ENCODE measurements around the gene TROAP.

The TROAP gene

DNA sequence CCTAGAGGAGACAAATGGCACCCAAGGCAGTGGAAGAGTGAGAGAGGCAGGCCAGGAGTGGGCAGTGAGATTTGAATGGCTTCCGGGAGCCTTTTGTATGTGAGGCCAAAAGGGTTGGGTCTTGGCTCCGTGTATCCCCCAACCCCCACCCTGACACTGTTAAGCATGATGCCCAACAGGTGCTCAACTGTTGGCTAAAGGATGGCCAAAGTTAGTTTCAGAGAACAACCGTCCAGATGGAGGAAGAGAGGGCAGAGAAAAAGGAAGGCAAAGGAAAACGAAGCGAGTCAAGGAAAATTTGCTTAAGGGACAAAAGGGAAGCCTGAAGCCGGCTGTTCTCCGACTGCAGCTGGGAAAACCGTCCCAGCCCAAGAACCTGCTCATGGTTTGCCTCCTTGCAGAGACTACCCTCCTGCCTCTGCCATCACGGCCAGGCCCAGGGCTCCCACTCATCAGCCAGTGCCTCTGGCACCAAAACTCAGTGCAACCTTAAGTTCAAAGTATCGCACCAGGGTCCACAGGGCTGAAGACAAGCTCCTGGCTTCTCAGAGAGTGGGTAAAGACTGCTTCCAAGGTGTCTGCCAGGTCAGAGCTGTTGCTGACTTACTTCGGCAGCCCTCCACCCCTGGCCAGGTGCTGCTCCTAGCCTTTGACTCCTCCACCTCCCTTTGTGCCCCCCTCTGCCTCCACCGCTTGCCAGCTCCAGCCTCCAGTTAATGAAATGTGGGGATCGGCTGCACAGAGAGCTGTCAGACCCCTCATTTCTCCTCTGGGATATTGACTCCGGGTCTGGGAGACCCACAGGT is 18.1 kb downstream of the TROAP start:
- in situ Hi-C loops (cut with HindIII; ENCODE audit: low sequenced_read_pairs): loop anchor here (10.0 kb wide), 1 partner anchor 276 kb away; the partner anchor contains the start of genes KMT2D and RHEBL1

DNA sequence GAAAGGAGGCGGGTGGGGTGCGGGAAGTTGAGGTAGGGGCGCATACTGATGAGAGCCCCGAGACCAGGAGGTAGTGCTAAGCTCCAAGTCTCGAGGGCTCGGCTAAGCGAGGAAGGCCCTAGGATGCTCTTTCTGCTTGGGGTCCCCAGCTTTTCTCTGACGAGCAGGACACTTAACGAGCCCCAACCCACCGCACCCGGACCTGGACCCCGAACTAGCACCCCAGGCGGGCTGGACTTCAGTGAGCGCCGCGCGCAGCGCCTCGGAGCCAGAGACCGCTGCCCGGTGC is 18.7 kb downstream of the TROAP start:
- in situ Hi-C loops (cut with HindIII; ENCODE audit: low sequenced_read_pairs): loop anchor here (10.0 kb wide), 1 partner anchor 277 kb away; the partner anchor contains the start of genes KMT2D and RHEBL1

DNA sequence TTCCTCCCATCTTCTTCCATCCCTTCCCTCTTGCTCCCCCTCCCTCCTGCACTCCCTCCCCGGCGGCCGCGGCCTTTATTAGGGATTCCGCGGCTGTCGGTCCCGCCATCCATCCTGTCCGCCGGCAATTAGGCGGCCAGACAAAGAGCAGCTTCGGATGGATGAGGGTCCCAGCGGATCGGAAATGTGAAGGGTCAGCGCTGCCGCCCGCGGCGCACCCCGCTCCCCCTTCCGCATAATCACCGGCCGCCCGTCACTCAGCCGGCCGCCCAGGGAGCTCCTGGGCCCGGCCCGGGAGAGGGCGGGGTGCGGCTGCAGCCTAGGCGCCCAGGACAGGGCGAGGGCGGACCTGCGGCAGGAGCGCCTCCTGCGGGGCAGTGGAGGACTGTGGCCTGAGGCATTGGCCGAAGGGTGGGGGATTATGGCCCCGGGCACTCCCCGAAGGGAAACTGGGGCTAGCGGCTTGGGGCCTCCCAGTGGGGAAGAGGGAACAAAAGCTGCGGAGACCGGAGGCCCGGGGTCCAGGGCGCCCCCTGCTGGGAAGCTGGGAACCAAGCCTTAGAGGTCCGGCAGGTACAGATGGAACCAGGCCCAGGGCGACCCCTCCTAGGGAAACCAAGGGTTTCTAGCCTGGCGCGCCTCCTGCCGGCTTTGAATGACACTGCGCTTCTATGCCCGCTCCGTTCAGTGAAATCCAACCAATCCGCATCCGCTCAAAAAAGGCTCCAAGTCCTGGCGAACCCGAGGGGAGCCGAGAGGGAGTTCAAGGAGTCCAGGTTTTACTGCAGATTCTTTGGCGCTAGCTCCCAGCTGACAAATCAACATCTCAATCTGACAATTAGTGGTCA is 19.2 kb downstream of the TROAP start:
- in situ Hi-C loops (cut with HindIII; ENCODE audit: low sequenced_read_pairs): loop anchor here (10.0 kb wide), 1 partner anchor 277 kb away; the partner anchor contains the start of genes KMT2D and RHEBL1

DNA sequence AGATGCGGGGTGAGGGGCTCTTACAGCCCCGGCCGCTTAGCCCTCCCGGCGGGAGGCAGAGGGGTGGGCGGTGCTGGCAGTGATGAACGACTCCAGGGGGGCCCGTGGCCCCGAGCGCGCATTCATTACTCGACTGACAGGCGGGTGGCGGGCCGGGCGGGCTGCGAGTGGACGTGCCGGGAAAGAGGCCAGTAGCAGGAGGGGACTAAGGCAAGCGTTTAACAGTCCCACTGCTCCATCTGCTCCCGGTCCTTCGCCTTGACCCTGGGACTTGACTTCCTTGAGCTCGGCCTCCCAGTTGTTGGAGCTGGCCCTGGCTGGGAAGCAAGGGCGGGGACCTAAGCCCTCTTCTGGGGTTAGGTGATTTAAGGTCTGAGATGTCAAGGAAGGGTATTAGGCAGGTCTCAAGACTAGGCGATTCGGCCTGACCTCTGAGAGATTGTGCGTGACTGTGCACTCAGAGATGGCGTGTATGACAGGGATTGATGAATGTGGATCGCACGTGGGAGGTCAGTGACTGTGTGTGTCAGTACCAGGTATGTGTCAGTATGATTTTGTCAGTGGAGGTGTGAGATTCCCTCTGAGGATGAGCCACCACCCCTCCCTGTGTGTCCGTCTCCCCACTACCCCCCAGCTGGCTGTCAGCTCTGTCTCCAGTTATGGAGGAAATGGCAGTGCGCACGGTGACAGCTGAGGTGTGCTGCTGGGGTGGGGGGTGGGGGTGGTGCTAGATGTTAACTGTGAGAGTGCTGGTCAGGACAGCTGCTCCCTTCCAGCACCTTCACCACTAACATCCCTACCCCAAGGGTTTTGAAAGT is 20.1 kb downstream of the TROAP start:
- in situ Hi-C loops (cut with HindIII; ENCODE audit: low sequenced_read_pairs): loop anchor here (10.0 kb wide), 1 partner anchor 278 kb away; the partner anchor contains the start of genes KMT2D and RHEBL1

DNA sequence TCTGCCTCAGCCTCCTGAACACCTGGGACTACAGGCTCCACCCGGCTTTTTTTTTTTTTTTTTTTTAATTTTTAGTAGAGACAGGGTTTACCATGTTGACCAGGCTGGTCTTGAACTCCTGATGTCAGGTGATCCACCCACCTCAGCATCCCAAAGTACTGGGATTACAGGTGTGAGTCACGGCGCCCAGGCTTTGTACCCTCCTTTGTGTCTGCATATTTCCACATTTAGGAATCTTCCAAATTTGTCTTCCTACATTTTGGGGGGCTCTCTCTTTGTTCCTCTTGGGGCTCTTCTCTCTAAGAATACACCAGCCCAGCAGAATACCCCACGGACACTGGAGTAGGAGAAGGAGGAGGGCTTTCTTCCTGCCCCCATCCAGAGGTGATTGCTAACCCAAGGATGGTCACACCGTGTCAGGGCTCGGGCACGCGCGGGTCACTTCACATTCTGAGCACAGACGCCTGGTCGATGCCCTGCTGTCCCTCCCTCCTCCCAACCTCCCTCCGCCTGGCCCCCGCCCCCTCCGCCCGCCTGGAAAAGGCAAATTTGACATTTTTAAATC is 21.5 kb downstream of the TROAP start:
- in situ Hi-C loops (cut with HindIII; ENCODE audit: low sequenced_read_pairs): loop anchor here (10.0 kb wide), 1 partner anchor 280 kb away; the partner anchor contains the start of genes KMT2D and RHEBL1

DNA sequence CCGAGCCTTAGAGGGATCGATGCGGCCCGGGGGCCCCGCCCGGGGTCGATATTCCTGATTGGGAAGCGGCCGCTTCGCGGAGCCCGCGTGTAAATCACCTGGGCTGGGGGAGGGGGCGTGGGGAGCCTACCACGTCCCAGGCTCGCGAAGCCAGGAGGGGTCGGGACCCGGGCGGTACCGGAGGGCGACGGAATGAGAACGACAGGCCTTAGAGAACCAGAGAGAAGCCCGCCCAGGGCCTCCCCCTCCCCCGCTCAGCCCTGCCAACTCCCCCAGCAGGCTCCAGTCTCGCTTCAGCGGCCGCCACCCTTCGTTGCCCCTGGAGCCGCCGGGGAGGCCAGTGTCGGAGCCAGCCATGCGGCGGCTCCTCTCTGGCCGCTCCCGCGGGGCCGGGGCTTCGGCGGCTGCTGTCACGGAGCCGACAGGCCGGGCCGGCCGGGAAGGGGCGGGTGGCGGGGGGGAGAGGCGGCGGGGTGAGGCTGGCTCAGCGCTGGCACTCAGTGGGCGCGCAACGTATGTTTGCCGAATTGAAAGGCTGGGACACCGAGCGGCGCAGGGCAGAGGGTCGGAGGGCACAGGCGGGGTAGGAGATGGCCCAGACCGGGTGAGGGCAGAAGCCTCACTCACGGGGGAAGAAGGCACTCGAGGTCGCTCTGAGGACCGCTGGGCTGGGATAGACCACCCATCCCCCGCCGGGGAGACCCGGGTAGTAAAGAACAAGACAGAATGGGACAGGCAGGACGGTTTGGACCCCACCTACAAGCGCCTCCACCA is 22.2 kb downstream of the TROAP start:
- in situ Hi-C loops (cut with HindIII; ENCODE audit: low sequenced_read_pairs): loop anchor here (10.0 kb wide), 1 partner anchor 280 kb away; the partner anchor contains the start of genes KMT2D and RHEBL1

DNA sequence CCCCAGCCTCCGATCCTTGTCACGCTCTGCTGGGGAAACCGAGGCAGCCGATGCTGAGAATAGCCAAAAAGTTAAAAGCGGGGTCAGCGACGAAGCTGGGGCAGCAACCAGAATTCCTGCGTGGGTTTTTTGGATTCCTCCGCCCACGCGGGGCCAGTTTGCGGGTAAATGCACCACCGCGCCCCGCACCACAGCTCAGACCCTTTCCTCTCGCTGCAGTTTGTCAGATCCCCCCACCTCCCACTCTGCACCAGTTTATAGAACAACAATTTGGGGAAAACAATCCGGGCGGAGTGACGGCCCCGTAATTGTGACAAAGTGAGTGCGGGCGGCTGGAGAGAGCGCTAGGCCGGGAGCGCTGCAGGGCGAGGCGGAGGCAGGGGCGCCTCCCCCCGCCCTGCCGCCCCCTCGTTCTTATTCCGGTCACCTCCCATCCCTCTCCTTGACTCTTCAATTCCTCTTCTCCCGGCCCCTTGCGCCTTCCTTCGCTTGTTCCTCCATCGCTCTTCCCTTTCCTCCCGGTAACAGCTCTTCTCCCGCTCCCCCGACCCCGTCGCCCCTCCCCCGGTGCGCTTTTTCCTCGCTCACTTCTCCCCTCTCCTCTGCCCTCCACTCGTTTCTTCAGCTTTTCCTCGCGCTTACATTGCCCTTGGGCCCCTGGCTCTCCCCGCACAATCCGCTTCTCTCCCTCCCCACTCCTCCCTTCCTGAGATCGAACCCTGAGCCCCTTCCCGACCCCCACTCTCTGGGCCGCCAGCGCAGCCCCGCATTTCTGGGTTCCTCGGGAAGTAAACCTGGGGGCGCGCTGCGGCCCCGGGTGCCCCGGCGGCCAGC is 23.0 kb downstream of the TROAP start:
- in situ Hi-C loops (cut with HindIII; ENCODE audit: low sequenced_read_pairs): loop anchor here (10.0 kb wide), 1 partner anchor 281 kb away; the partner anchor contains the start of genes KMT2D and RHEBL1

DNA sequence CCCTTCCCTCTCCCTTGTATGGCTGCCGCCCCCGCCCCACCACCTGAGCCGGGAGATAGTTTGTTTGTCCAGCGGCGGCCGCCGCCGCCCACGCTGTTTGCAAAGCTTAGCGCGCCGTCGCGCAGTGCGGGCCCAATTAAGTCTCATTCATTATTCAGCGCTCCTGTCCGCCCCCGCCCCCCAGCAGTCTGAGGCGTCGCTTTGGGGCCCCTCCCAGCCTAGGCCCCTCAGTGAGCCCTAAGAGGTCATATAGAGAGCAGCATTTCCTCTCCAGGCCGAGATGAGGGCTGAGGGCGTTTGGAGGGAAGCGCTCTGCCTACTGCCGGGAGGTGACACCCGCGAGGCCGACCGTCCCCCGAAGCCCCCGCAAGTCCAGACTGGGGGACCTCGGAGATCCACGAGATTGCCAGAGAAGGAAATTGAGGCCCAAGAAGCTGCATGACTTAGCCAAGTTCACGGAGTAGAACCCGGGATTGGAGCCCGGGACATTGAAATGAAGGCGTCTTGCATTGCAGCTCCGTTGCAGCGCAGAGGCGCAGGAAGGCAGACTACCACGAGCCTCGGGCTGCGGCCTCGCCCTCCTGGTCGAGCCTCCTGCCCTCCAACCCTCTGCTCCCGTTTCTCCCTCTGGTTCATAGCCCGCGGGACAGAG is 23.7 kb downstream of the TROAP start, which contains the start of gene DNAJC22:
Gene DNAJC22, plus strand, starts transcription at position 230 of the 652 bp plus-strand sequence. CDS start 1,985 bp downstream, outside the sequence.
- in situ Hi-C loops (cut with HindIII; ENCODE audit: low sequenced_read_pairs): loop anchor here (10.0 kb wide), 1 partner anchor 282 kb away; the partner anchor contains the start of genes KMT2D and RHEBL1

DNA sequence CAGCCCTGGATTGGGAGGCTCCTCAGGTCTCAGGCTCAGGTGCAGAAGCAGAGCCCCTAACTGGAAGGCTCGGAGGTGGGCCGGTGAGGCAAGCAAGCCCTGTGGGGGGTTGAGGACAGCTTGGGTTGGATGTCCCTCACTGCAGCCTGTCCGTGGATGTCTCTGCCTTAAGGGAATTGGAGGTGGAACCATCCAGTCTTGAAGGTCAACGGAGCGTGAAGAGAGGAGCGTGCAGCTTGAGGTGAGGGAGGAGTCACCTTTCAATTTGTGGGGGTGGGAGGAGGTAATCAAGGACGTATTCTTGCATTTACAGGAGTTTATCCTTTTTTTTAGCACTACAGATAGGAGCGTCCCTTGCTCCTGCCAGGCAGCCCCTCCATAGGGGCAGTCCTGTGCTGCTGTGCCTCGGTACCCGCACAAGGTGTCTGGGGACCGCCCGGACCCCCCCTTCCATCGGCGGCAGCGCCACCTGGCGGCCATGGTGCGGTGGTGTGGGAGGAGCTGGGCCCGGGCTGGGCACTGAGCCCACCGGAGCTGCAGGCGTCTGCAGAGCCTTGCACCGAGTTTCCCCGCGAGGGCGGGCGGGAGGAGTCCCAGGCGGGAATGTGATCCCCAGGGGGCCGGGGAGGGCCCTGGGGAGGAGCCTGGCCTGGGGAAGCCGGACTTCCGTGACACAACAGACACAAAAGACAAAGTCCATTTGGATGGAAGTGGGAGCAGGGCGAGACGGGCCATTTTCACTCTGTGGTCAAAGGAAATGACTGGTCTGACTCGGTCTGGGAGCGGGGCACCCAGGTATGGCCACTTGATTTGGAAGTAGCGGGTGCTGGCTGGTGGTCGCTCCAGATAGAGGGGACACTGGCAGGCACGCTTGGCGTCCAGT is 24.5 kb downstream of the TROAP start:
- in situ Hi-C loops (cut with HindIII; ENCODE audit: low sequenced_read_pairs): loop anchor here (10.0 kb wide), 1 partner anchor 283 kb away; the partner anchor contains the start of genes KMT2D and RHEBL1

DNA sequence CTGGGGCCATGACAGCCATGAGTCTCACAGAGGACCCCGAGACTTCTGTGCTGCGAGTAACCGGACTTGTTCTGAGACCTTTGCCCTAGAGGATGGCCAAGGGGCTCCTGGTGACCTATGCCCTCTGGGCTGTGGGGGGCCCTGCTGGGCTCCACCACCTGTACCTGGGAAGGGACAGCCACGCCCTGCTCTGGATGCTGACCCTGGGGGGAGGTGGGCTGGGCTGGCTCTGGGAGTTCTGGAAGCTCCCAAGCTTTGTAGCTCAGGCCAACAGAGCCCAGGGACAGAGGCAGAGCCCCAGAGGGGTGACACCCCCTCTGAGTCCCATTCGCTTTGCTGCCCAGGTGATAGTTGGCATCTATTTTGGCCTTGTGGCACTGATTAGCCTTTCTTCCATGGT is 25.7 kb downstream of the TROAP start:
- in situ Hi-C loops (cut with HindIII; ENCODE audit: low sequenced_read_pairs): loop anchor here (10.0 kb wide), 1 partner anchor 284 kb away; the partner anchor contains the start of genes KMT2D and RHEBL1

DNA sequence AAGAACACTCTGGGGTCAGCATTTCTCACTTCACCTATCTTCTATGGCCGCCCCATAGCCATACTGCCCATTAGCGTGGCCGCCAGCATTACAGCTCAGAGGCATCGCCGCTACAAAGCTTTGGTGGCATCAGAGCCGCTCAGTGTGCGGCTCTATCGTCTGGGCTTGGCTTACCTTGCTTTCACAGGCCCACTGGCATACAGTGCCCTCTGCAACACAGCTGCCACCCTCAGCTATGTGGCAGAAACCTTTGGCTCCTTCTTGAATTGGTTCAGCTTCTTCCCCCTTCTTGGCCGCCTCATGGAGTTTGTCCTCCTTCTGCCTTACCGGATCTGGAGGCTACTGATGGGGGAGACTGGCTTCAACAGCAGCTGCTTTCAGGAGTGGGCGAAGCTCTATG is 26.2 kb downstream of the TROAP start:
- in situ Hi-C loops (cut with HindIII; ENCODE audit: low sequenced_read_pairs): loop anchor here (10.0 kb wide), 1 partner anchor 284 kb away; the partner anchor contains the start of genes KMT2D and RHEBL1

DNA sequence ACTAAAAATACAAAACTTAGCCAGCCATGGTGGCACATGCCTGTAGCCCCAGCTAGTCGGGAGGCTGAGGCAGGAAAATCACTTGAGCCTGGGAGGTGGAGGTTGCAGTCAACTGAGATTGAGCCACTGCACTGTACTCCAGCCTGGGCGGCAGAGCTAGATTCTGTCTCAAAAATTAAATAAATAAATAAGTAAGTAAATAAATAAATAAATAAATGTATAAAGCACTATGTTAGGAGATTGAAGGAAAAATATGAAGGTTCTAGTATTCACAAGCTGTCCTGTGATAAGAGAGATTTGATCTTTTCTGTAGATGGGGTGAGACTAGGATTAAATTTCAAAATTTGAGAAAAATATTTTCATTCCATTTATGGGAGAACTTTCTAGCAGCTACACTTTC is 29.3 kb downstream of the TROAP start:
- in situ Hi-C loops (cut with HindIII; ENCODE audit: low sequenced_read_pairs): no loop called here

DNA sequence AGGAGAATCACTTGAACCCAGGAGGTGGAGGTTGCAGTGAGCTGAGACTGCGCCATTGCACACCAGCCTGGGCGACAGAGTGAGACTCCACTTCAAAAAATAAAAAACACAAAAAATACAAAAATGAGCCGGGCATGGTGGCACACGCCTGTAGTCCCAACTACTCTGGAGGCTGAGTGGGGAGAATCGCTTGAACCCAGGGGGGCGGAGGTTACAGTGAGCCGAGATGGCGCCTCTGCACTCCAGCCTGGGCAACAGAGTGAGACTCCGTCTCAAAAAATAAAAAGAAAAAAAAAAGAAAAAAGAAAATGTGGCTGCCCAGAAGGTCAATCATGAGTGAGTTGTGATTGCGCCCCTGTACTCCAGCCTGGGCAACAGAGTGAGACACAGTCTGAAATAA is 32.9 kb downstream of the TROAP start:
- in situ Hi-C loops (cut with HindIII; ENCODE audit: low sequenced_read_pairs): no loop called here

DNA sequence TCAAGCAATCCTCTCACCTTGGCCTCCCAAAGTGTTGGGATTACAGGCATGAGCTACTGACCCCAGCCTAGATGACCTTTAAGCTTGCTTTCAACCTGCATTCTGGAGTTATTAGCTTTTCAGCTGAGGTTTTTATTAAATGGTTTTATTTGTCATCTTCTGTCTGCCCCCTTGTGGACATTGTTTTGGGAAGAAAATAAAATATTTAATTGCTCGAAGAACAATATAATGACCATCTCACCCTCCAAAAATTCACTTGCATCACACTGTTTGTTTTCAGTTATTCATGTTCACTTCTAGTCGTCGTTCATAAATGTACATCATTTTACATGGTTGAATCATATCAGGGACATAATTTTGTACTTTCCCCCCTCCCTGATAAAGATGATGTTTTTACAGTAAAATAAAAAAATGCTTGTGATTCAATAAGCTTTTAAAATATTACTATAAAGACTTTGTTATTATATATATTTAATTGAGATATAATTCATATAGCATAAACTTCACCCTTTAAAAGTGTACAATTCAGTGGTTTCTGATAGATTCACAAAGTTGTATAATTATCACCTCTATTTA is 34.1 kb downstream of the TROAP start:
- in situ Hi-C loops (cut with HindIII; ENCODE audit: low sequenced_read_pairs): no loop called here

DNA sequence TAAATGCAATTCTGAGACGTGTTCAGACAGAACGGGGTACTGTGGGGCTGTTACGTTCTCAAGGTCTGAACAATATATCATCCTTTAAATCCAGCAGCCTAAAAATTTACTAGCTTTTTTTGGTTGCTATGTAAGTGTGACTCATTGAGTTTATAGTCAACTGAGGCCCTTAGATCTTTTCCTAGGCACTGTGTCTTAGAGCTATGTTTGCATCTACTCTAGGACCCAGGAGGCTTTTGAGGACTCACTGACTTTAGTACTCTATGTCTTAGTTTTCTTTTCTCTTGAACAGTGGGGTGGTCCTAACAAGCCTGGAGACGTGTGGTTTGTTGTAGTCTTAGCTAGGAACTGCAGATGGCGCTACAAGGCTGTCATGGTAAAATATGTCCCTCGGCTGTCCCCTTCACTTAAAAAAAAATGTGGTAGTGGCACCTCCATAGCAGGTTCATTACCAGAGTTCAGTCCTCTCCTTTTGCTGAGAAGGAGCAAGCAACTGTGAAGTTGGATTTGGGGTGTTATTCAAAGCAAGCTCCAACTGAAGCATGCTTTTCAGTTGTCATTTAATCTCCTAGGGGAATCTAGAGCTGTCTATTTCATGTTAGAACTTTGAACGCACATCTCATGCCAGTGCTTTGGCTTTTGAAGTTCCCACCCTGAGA is 35.6 kb downstream of the TROAP start:
- in situ Hi-C loops (cut with HindIII; ENCODE audit: low sequenced_read_pairs): no loop called here

DNA sequence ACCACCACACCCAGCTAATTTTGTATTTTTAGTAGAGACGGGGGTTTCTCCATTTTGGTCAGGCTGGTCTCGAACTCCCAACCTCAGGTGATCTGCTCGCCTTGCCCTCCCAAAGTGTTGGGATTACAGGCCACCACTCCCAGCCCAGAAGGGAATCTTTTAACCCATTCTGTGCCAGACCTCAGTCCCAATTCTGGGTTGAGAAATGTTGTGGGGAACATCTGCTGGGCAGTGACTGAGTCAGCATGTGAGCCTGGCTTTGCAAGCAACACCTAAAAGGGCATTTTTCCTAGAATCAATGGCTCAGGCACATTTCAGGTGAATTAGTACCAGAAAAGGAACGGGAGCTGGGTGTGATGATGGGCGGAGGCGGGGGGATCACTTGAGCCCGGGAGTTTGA is 36.6 kb downstream of the TROAP start:
- in situ Hi-C loops (cut with HindIII; ENCODE audit: low sequenced_read_pairs): loop anchor here (10.0 kb wide), 1 partner anchor 125 kb away; no protein-coding TSS in a partner anchor

All from endothelial cell of hepatic sinusoid (primary cell).